WTC11 (cell line): ENCODE measurements around the gene RHOA. TPM values are rescaled to one million over a fixed set of nuclear protein-coding genes. Genes with fewer than 3 reads are reported as not detected.

Source experiments
- AFF4 ChIP-seq: sonication (generic); formaldehyde crosslinking; IDR thresholded peaks from 2 replicates; pipeline ENCODE4 v1.8.1; 2023; ENCODE audit warnings: mild to moderate bottlenecking, missing genetic modification reagents, borderline replicate concordance
- AR ChIP-seq: fragments of 250-450 bp; sonication (Bioruptor Pico); IDR thresholded peaks from 2 replicates; pipeline ENCODE4 v1.9.0; 2021; ENCODE audit warnings: mild to moderate bottlenecking
- CREB1 ChIP-seq: sonication (generic); formaldehyde crosslinking; IDR thresholded peaks from 2 replicates; pipeline ENCODE4 v1.8.0; 2023; ENCODE audit warnings: mild to moderate bottlenecking, missing genetic modification reagents
- ELF4 ChIP-seq: sonication (generic); formaldehyde crosslinking; IDR thresholded peaks from 2 replicates; pipeline ENCODE4 v1.8.1; 2022; ENCODE audit warnings: low read depth, mild to moderate bottlenecking, moderate library complexity, missing genetic modification reagents
- EMX1 ChIP-seq: fragments of 250-450 bp; sonication (Bioruptor Pico); IDR thresholded peaks from 2 replicates; pipeline ENCODE4 v1.8.0; 2021; ENCODE audit warnings: mild to moderate bottlenecking
- ETV6 ChIP-seq: sonication (generic); formaldehyde crosslinking; IDR thresholded peaks from 2 replicates; pipeline ENCODE4 v1.8.1; 2022; ENCODE audit warnings: mild to moderate bottlenecking, missing genetic modification reagents
- FOXK1 ChIP-seq: sonication (generic); formaldehyde crosslinking; IDR thresholded peaks from 2 replicates; pipeline ENCODE4 v1.8.0; 2022; ENCODE audit warnings: mild to moderate bottlenecking, moderate library complexity, missing genetic modification reagents
- FOXP4 ChIP-seq: sonication (generic); formaldehyde crosslinking; IDR thresholded peaks from 2 replicates; pipeline ENCODE4 v1.8.0; 2022; ENCODE audit warnings: mild to moderate bottlenecking, missing genetic modification reagents
- JUN ChIP-seq: sonication (generic); formaldehyde crosslinking; IDR thresholded peaks from 2 replicates; pipeline ENCODE4 v1.8.0; 2023; ENCODE audit warnings: mild to moderate bottlenecking, missing genetic modification reagents
- MYBL2 ChIP-seq: sonication (generic); formaldehyde crosslinking; IDR thresholded peaks from 2 replicates; pipeline ENCODE4 v1.8.1; 2023; ENCODE audit warnings: mild to moderate bottlenecking, moderate library complexity, missing genetic modification reagents
- NFYB ChIP-seq: sonication (generic); formaldehyde crosslinking; conservative IDR thresholded peaks from 2 replicates; pipeline ENCODE4 v1.8.0; 2022; ENCODE audit warnings: low read depth, missing genetic modification reagents
- NR1H2 ChIP-seq: sonication (generic); formaldehyde crosslinking; IDR thresholded peaks from 2 replicates; pipeline ENCODE4 v1.9.0; 2021; ENCODE audit warnings: mild to moderate bottlenecking, moderate library complexity, missing genetic modification reagents
- SMAD4 ChIP-seq: sonication (generic); formaldehyde crosslinking; IDR thresholded peaks from 2 replicates; pipeline ENCODE4 v1.8.0; 2022; ENCODE audit warnings: mild to moderate bottlenecking, missing genetic modification reagents
- SOX15 ChIP-seq: fragments of 250-450 bp; sonication (Bioruptor Pico); IDR thresholded peaks from 2 replicates; pipeline ENCODE4 v1.9.0; 2021; ENCODE audit warnings: mild to moderate bottlenecking
- TEAD1 ChIP-seq: sonication (generic); formaldehyde crosslinking; IDR thresholded peaks from 2 replicates; pipeline ENCODE4 v1.8.0; 2022; ENCODE audit warnings: mild to moderate bottlenecking, missing genetic modification reagents
- TEAD4 ChIP-seq: sonication (generic); formaldehyde crosslinking; IDR thresholded peaks from 2 replicates; pipeline ENCODE4 v1.8.0; 2022; ENCODE audit warnings: mild to moderate bottlenecking, missing genetic modification reagents
- USF1 ChIP-seq: sonication (generic); formaldehyde crosslinking; IDR thresholded peaks from 2 replicates; pipeline ENCODE4 v1.8.0; 2022; ENCODE audit warnings: mild to moderate bottlenecking, missing genetic modification reagents
- USF2 ChIP-seq: sonication (generic); formaldehyde crosslinking; IDR thresholded peaks from 2 replicates; pipeline ENCODE4 v1.8.1; 2023; ENCODE audit warnings: mild to moderate bottlenecking, missing genetic modification reagents, moderate library complexity
- ZBTB43 ChIP-seq: sonication (generic); formaldehyde crosslinking; IDR thresholded peaks from 2 replicates; pipeline ENCODE4 v1.8.1; 2023; ENCODE audit warnings: mild to moderate bottlenecking, missing genetic modification reagents
- ZMAT4 ChIP-seq: fragments of 250-450 bp; sonication (Bioruptor Pico); IDR thresholded peaks from 2 replicates; pipeline ENCODE4 v1.9.0; 2021; ENCODE audit warnings: mild to moderate bottlenecking
- ZNF138 ChIP-seq: sonication (generic); formaldehyde crosslinking; conservative IDR thresholded peaks from 2 replicates; pipeline ENCODE4 v1.8.1; 2022; ENCODE audit warnings: mild to moderate bottlenecking, moderate library complexity, missing genetic modification reagents
- ZNF219 ChIP-seq: sonication (generic); formaldehyde crosslinking; IDR thresholded peaks from 2 replicates; pipeline ENCODE4 v1.8.0; 2023; ENCODE audit warnings: missing genetic modification reagents, mild to moderate bottlenecking, borderline replicate concordance
- ZNF317 ChIP-seq: sonication (generic); formaldehyde crosslinking; IDR thresholded peaks from 2 replicates; pipeline ENCODE4 v1.8.1; 2023; ENCODE audit warnings: low read depth, mild to moderate bottlenecking, moderate library complexity, missing genetic modification reagents, borderline replicate concordance
- ZNF416 ChIP-seq: fragments of 250-450 bp; sonication (Bioruptor Pico); IDR thresholded peaks from 2 replicates; pipeline ENCODE4 v1.9.0; 2021; ENCODE audit warnings: mild to moderate bottlenecking, inconsistent platforms
- ZSCAN18 ChIP-seq: fragments of 250-450 bp; sonication (Bioruptor Pico); IDR thresholded peaks from 2 replicates; pipeline ENCODE4 v2.1.2; 2022; ENCODE audit warnings: mild to moderate bottlenecking, moderate library complexity
- total RNA-seq: library from RNA; stranded (reverse); gene quantifications from 3 replicates; pipeline ENCODE4 v1.2.3, GENCODE V29; 2021

RHOA gene
- total RNA-seq, 1 experiment from 2014 or later = 367 TPM

- TF ChIP-seq ZNF416 (no peak), ZSCAN18 (no peak), AFF4 (peak; percentile 71; the same call in 1 of the 2 replicates), FOXP4 (CRISPR knock-in tag) (0 out of 2 replicates have a peak, but pooled peaks have one; percentile 35), AR (CRISPR knock-in tag) (peak; percentile 54; the same call in 1 of the 2 replicates), NR1H2 (no peak), ZNF138 (CRISPR knock-in tag) (peak; percentile 85), FOXK1 (0 out of 2 replicates have a peak, but pooled peaks have one; percentile 10), SOX15 (no peak), EMX1 (CRISPR knock-in tag) (peak; percentile 87; the same call in 1 of the 2 replicates), ELF4 (no peak), NFYB (peak; percentile 55; the same call in 1 of the 2 replicates), MYBL2 (CRISPR knock-in tag) (peak; percentile 47; the same call in 1 of the 2 replicates), TEAD4 (CRISPR knock-in tag) (0 out of 2 replicates have a peak, but pooled peaks have one; percentile 29), ZNF317 (CRISPR knock-in tag) (0 out of 2 replicates have a peak, but pooled peaks have one; percentile 4), ZBTB43 (CRISPR knock-in tag) (0 out of 2 replicates have a peak, but pooled peaks have one; percentile 22), CREB1 (no peak), ZMAT4 (no peak), SMAD4 (CRISPR knock-in tag) (no peak; the same call in 1 of the 2 replicates), USF2 (CRISPR knock-in tag) (peak; percentile 97), ETV6 (peak; percentile 67; the same call in 1 of the 2 replicates), JUN (CRISPR knock-in tag) (peak; percentile 66; the same call in 1 of the 2 replicates), USF1 (peak; percentile 97), TEAD1 (peak; percentile 84; the same call in 1 of the 2 replicates), ZNF219 (CRISPR knock-in tag) (no peak)
Measured at GRCh38 chr3:49358217-49358883, 53.4 kb downstream of the RHOA start, which contains the start of gene GPX1 (continued).
